Gastrocnemius medialis (tissue), 4 donors: ENCODE results near the gene TRIO. TPM values are rescaled to one million over a fixed set of nuclear protein-coding genes. Genes with fewer than 3 reads are reported as not detected.
A peak's percentile ranks its signal among the peaks of the same experiment; 100 is the strongest.

Experiments used
- ATAC-seq, 2 donors: fragments of 150-250 bp; one replicate each; pipeline ENCODE4 v1.9.1; 2016
- DNase-seq, 2 donors: peaks; one replicate each; pipeline ENCODE4 v3.0.0-alpha.2; 2019
- H3K27ac ChIP-seq, 4 donors: fragments of 200-600 bp; sonication (generic); 1 replicate in 1 of 4; 2 replicates in 3 of 4; pipeline ENCODE4 v1.5.1; 2016 to 2018; ENCODE audit warnings: mild to moderate bottlenecking in 2 of 4, moderate library complexity in 1 of 4
- H3K27me3 ChIP-seq, 3 donors: fragments of 200-600 bp; sonication (generic) in 2 of 3; 1 replicate in 1 of 3; 2 replicates in 2 of 3; pipeline versions ENCODE4 v1.5.1 to v1.6.0; 2016 to 2019; ENCODE audit warnings: mild to moderate bottlenecking in 1 of 3, moderate library complexity in 1 of 3
- H3K36me3 ChIP-seq, 2 donors: fragments of 200-600 bp; sonication (generic) in 1 of 2; one replicate each; pipeline ENCODE4 v1.5.1; 2017 to 2018
- H3K4me1 ChIP-seq, 2 donors: fragments of 200-600 bp; sonication (generic) in 1 of 2; one replicate each; pipeline ENCODE4 v1.5.1; 2016 to 2017; ENCODE audit warnings: mild to moderate bottlenecking in 2 of 2
- H3K4me3 ChIP-seq, 4 donors: fragments of 200-600 bp; sonication (generic) in 3 of 4; 1 replicate in 1 of 4; 2 replicates in 3 of 4; pipeline ENCODE4 v1.5.1; 2016 to 2019; ENCODE audit warnings: mild to moderate bottlenecking in 2 of 4
- H3K9me3 ChIP-seq, 3 donors: fragments of 200-600 bp; sonication (generic) in 2 of 3; 1 replicate in 1 of 3; 2 replicates in 2 of 3; pipeline ENCODE4 v1.5.1; 2016 to 2019
- CTCF ChIP-seq, 5 experiments: fragments of 450-650 bp in 3 of 5; fragments of 200-600 bp in 2 of 5; sonication (generic) in 2 of 5; IDR thresholded peaks in 4 of 5; conservative IDR thresholded peaks in 1 of 5; 1 replicate in 4 of 5; 2 replicates in 1 of 5; pipeline ENCODE4 v1.5.1; 2016 to 2019; ENCODE audit warnings: antibody characterized with exemption in 5 of 5, mild to moderate bottlenecking in 3 of 5, moderate library complexity in 3 of 5
- POLR2A ChIP-seq, 2 donors: fragments of 450-650 bp; IDR thresholded peaks; one replicate each; pipeline ENCODE4 v1.6.1; 2017; ENCODE audit warnings: antibody characterized with exemption in 2 of 2, mild to moderate bottlenecking in 2 of 2, moderate library complexity in 2 of 2
- in situ Hi-C, 4 donors: fragments of 200-750 bp; cut with MboI; loops; one replicate each; pipeline versions ENCODE4 v1.15.0 to v1.8.0; 2017; ENCODE audit warnings: low sequenced_read_pairs in 4 of 4
- intact Hi-C: fragments of 100-400 bp; cut with DNase I; formaldehyde crosslinking; loops from one replicate; pipeline ENCODE4 v1.15.1; 2023; ENCODE audit warnings: low total_unique reads
- total RNA-seq, 4 donors: library from RNA; depleted of rRNA; stranded (reverse); fragments of >200 nt; gene quantifications; one replicate each; pipeline versions ENCODE4 v1.1.0 to v1.2.3, GENCODE V29; 2016

The TRIO gene
- total RNA-seq, 4 donors from 2014 or later = 31.5 to 57.5 (median 50.4) TPM

DNA sequence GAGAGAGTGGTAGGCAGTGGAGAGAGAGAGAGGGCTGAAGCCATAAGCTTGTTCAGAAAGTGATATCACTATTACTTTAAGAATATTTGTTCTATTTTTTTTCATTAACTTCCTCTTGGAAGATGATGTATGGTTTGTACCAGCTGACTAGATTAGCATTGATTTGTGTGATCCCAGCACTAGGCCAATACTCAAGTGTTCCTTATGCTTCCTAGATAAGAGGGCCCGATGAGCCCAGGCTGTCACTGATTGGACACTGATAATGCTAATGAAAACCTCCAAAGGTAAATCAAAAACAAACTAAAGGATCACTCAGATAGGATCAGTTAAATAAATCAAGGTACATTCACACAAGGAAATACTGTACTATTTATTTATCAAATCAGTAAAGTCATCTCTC is 385.8 kb downstream of the TRIO start:
- no peaks in the 10 kb centered on the region for H3K27me3 ChIP-seq
- no peak overlapping the region for H3K27ac ChIP-seq
- intact Hi-C loops = no loop called here
- TF ChIP-seq POLR2A (IDR thresholded peaks at IDR 0.05) (no peak), CTCF (IDR thresholded peaks at IDR 0.05 in 4 of 5, conservative IDR thresholded peaks at IDR 0.05 in 1 of 5) (no peak)
- in situ Hi-C loops = no loop called here
- no peak for ATAC-seq
- no peaks in the 10 kb centered on the region for H3K4me1 ChIP-seq
- no peaks in the 10 kb centered on the region for H3K9me3 ChIP-seq
- no peak overlapping the region for H3K4me3 ChIP-seq
- DNase-seq = no peak
- no peaks in the 10 kb centered on the region for H3K36me3 ChIP-seq

DNA sequence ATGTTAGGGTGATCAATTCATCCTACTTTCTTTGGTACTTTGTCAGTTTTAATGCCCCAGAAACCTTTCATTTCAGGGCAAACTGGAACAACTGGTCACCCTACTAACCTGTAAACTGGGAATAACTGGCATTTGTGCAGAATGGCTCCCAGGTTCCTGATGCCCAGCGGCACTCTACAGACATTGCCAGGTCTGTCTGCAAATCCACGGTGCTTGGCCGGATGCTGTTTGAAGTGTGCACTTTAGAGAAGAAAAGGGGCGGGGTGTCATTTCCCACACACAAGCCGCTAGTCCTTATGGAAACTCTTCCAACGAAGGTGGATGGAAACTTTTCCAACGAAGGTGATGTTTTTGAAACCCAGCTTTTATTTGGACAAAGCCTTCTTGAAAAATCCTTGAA is 388.5 kb downstream of the TRIO start:
- Histone ChIP-seq H3K27me3 (no peaks in the 10 kb centered on the region), H3K9me3 (no peaks in the 10 kb centered on the region), H3K27ac (no peak overlapping the region), H3K4me3 (no peak overlapping the region), H3K36me3 (no peaks in the 10 kb centered on the region), H3K4me1 (peaks cover 0 to 9% of the 10 kb centered on the region in 2 donors)
- in situ Hi-C loops (no loop called here), intact Hi-C loops (no loop called here)
- TF ChIP-seq POLR2A (IDR thresholded peaks at IDR 0.05) = no peak
- TF ChIP-seq CTCF (IDR thresholded peaks at IDR 0.05 in 4 of 5, conservative IDR thresholded peaks at IDR 0.05 in 1 of 5) = no peak
- ATAC-seq (no peak), DNase-seq (no peak)

DNA sequence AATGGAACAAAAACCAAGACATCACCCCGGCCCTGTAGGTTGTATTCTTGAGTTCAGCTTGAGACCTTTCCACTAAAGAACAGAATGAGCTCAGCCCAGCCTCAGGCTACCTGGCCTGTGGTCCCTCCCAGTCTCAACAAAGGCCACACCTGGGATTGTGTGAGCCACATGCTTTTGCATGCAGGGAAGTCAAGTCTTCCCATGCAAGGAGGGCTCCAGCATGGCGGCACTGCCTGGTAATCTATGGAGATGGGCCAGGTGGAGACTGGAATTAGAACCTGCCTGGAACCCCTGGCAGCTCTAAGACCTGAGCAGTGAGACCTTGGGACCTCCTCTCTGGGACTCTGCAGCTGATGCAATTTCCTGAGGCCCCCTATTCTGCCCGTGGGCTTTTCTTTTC is 389.0 kb downstream of the TRIO start:
- intact Hi-C loops = no loop called here
- ATAC-seq (no peak), DNase-seq (no peak)
- TF ChIP-seq POLR2A (IDR thresholded peaks at IDR 0.05) = no peak
- TF ChIP-seq CTCF (IDR thresholded peaks at IDR 0.05 in 4 of 5, conservative IDR thresholded peaks at IDR 0.05 in 1 of 5) = no peak
- H3K4me3 ChIP-seq = no peak overlapping the region
- no peaks in the 10 kb centered on the region for H3K27me3 ChIP-seq
- H3K27ac ChIP-seq = no peak overlapping the region
- H3K9me3 ChIP-seq = no peaks in the 10 kb centered on the region
- no peaks in the 10 kb centered on the region for H3K36me3 ChIP-seq
- peaks cover 0 to 9% of the 10 kb centered on the region in 2 donors for H3K4me1 ChIP-seq
- in situ Hi-C loops = no loop called here

DNA sequence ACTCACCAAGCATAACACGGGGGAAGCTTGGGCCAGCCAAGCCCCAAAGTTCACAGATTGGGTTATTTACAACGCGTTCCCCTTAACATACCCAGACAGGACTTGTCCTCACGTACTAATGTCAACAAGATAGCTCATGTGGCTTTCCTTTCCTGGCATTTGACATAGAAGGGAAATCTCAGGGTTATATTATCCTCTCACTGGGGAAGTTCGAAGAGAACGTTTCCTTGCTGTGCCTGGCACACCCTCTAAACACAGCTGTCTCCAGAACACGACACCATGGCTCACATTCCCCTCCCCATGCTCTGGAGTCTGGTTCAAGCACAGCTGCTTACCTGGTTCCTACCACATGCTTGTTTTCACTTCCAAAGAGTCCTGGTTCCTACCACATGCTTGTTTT is 391.6 kb downstream of the TRIO start:
- no peaks in the 10 kb centered on the region for H3K27me3 ChIP-seq
- ATAC-seq (peak; percentile 58 to 85), DNase-seq (peak in 1 of 2 donors; percentile 21)
- H3K9me3 ChIP-seq = no peaks in the 10 kb centered on the region
- H3K27ac ChIP-seq = peak overlapping the region in 1 of 4 donors; percentile 43
- peaks cover 0 to 9% of the 10 kb centered on the region in 2 donors for H3K4me1 ChIP-seq
- H3K4me3 ChIP-seq = no peak overlapping the region
- intact Hi-C loops = no loop called here
- no peak for TF ChIP-seq POLR2A (IDR thresholded peaks at IDR 0.05)
- no peak for TF ChIP-seq CTCF (IDR thresholded peaks at IDR 0.05 in 4 of 5, conservative IDR thresholded peaks at IDR 0.05 in 1 of 5)
- H3K36me3 ChIP-seq = no peaks in the 10 kb centered on the region
- in situ Hi-C loops = no loop called here

DNA sequence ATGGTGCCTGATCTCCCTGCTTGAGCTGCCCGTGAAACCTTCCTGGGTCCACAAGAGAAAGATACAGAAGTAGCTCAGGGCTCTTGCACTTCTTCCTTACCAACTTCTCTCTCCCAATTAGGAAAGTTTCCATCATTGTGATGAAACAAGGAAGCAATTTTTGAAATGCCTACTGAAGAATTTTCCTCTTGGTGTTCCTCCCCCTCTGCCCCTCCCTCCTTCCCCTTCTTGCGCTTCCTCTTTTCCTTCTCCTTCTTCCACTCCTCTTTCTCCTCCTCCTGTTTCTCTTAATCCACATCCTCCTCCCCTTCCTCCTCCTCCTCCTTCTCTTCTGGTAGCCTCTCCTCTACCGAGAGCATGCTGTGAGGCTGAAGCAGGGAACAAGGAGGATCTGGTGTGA is 402.2 kb downstream of the TRIO start:
- in situ Hi-C loops = no loop called here
- Histone ChIP-seq H3K9me3 (no peaks in the 10 kb centered on the region), H3K36me3 (no peaks in the 10 kb centered on the region), H3K4me1 (no peaks in the 10 kb centered on the region), H3K4me3 (no peak overlapping the region), H3K27ac (no peak overlapping the region), H3K27me3 (no peaks in the 10 kb centered on the region)
- DNase-seq = peak in 1 of 2 donors; percentile 17
- intact Hi-C loops = no loop called here
- TF ChIP-seq CTCF (IDR thresholded peaks at IDR 0.05 in 4 of 5, conservative IDR thresholded peaks at IDR 0.05 in 1 of 5) (no peak), POLR2A (IDR thresholded peaks at IDR 0.05) (no peak)
- ATAC-seq = no peak
